Measurements from ENCODE around the gene SSR1.

DNA sequence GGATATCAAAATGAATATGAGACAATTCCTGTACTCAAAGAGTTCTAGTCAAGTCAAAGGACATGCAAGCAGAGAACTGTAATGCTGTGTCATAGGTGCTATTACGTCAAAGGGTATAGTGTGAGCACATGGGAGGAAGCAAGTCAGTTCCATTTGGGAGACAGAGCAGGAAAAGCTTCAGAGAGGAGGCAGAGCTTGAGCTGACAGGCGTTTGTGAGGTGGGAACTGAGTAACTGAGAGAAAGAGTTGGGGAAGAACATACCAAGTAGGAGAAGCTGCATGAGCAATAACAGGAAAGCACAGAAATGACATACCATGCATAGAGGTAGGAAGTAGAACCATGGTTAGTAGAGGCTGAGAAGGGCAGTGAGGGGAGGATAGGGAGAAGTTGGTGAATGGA is 15.2 kb upstream of the SSR1 start:
- TF ChIP-seq POLR2A (IDR thresholded peaks at IDR 0.05) = no peak
- TF ChIP-seq, protein P1, sequence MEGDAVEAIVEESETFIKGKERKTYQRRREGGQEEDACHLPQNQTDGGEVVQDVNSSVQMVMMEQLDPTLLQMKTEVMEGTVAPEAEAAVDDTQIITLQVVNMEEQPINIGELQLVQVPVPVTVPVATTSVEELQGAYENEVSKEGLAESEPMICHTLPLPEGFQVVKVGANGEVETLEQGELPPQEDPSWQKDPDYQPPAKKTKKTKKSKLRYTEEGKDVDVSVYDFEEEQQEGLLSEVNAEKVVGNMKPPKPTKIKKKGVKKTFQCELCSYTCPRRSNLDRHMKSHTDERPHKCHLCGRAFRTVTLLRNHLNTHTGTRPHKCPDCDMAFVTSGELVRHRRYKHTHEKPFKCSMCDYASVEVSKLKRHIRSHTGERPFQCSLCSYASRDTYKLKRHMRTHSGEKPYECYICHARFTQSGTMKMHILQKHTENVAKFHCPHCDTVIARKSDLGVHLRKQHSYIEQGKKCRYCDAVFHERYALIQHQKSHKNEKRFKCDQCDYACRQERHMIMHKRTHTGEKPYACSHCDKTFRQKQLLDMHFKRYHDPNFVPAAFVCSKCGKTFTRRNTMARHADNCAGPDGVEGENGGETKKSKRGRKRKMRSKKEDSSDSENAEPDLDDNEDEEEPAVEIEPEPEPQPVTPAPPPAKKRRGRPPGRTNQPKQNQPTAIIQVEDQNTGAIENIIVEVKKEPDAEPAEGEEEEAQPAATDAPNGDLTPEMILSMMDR (IDR thresholded peaks at IDR 0.05) = no peak

Measured in thyroid gland (tissue), 4 donors.